PFSK-1 (cell line): Measurements from ENCODE around the gene ERICH2.

ENCODE experiments used
- FOXP2 ChIP-seq: optimal IDR thresholded peaks from 2 replicates; pipeline ENCODE3; 2011; ENCODE audit warnings: borderline replicate concordance, control low read depth, inconsistent platforms; ENCODE audit not compliant: insufficient read depth; ENCODE audit errors: extremely low read length, extremely low read depth
- POLR2AphosphoS5 ChIP-seq: IDR thresholded peaks from 2 replicates; pipeline ENCODE4 v1.6.1; 2012; ENCODE audit warnings: low read depth, mild to moderate bottlenecking, control low read depth, low read length, moderate library complexity
- REST ChIP-seq, 2 experiments: IDR thresholded peaks; 2 replicates each; pipeline versions ENCODE4 v1.6.1 to v1.8.0; 2011 to 2012; ENCODE audit warnings: low read depth in 2 of 2, low read length in 2 of 2, control low read depth in 1 of 2, inconsistent platforms in 1 of 2, mild to moderate bottlenecking in 1 of 2, moderate library complexity in 1 of 2; ENCODE audit not compliant: insufficient read depth in 1 of 2
- SIN3A ChIP-seq: IDR thresholded peaks from 2 replicates; pipeline ENCODE4 v1.6.1; 2012; ENCODE audit warnings: mild to moderate bottlenecking, low read length, moderate library complexity, borderline replicate concordance; ENCODE audit not compliant: insufficient read depth
- TAF1 ChIP-seq: IDR thresholded peaks from 2 replicates; pipeline ENCODE4 v1.6.1; 2012; ENCODE audit warnings: low read length, control low read depth, borderline replicate concordance; ENCODE audit not compliant: insufficient read depth

Gene ERICH2

DNA sequence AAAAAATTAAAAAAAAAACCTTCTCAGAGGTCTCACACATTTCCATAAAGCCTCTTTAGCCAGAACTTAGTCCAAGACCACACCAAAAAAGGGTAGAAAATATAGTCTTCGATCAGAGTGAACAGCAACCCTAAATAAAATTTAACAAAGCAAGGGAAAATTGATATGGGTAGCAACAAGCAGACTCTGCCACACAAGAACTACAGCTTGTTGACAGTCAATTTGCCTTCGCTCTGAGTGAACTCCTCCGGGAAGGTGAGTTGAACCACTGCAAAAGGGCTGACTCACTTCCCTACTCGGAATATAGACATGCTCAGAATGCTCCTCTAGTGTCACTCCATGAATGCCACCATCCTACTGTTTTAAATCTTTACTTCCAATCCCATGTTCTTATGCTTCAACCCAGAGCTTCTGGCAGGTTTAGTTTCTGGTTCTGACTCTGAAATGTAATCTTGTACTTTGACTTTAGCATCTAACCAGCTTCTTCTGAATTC lies 70.6 kb downstream of the ERICH2 start:
- no peak for TF ChIP-seq REST (IDR thresholded peaks at IDR 0.05; ENCODE audit: insufficient read depth in 1 of 2, low read depth in 2 of 2, low read length in 2 of 2)
- no peak for TF ChIP-seq FOXP2
- no peak for TF ChIP-seq TAF1
- TF ChIP-seq POLR2AphosphoS5: no peak
- TF ChIP-seq SIN3A: no peak

- TF ChIP-seq TAF1 (no peak), POLR2AphosphoS5 (no peak)
Observed at GRCh38 chr2:170842785-170843184, 72.6 kb downstream of the ERICH2 start.

DNA sequence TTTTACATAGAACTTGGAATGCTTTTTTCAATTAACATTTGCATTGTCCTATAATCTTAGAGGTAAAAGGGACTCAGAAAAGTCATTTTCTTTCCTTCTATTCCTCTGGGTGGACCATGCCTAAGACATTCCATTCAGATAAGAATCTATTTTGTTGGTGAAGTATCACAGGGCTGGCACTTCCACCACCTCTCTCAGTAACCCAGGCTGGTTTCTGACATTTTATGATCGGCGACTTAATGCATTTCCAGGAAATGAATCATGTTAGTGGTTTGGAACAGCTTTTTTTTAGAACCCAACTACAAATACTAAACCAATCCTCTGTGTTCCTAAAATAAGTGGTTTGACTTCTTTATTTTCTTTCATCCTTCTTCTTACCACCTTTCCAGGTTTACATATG lies 73.5 kb downstream of the ERICH2 start:
- TF ChIP-seq REST (IDR thresholded peaks at IDR 0.05; ENCODE audit: insufficient read depth in 1 of 2, low read depth in 2 of 2, low read length in 2 of 2) (no peak), TAF1 (no peak), FOXP2 (no peak), SIN3A (no peak), POLR2AphosphoS5 (no peak)

DNA sequence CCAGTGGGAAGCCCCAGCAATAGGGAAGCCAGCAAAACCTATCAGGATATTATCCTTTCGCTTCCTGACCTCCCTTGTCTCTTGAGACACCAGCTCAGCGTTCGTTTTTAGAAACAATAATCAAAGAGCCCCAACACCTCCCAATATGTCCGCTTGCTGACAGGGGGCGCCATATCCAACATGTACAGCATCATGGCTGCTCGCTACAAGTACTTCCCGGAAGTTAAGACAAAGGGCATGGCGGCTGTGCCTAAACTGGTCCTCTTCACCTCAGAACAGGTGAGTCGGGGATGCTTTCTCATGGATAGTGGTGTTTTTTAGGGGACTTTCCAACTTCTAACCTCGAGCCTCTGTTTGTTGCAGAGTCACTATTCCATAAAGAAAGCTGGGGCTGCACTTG lies 75.2 kb downstream of the ERICH2 start:
- TF ChIP-seq FOXP2 (no peak), POLR2AphosphoS5 (no peak), TAF1 (no peak), SIN3A (no peak), REST (IDR thresholded peaks at IDR 0.05; ENCODE audit: insufficient read depth in 1 of 2, low read depth in 2 of 2, low read length in 2 of 2) (no peak)

- TF ChIP-seq FOXP2: no peak
- no peak for TF ChIP-seq POLR2AphosphoS5
- TF ChIP-seq TAF1: no peak
- TF ChIP-seq SIN3A: no peak
- no peak for TF ChIP-seq REST (IDR thresholded peaks at IDR 0.05; ENCODE audit: insufficient read depth in 1 of 2, low read depth in 2 of 2, low read length in 2 of 2)
Observed at GRCh38 chr2:170846314-170846713, 76.1 kb downstream of the ERICH2 start.

GRCh38 chr2:170847716-170848115 lies 77.5 kb downstream of the ERICH2 start:
- TF ChIP-seq REST (IDR thresholded peaks at IDR 0.05; ENCODE audit: insufficient read depth in 1 of 2, low read depth in 2 of 2, low read length in 2 of 2): no peak
- TF ChIP-seq FOXP2: no peak
- no peak for TF ChIP-seq POLR2AphosphoS5
- TF ChIP-seq SIN3A: no peak
- no peak for TF ChIP-seq TAF1
